Measurements from ENCODE around the gene SERPINA4. TPM values are rescaled to one million over a fixed set of nuclear protein-coding genes. Genes with fewer than 3 reads are reported as not detected.

Gene SERPINA4
- total RNA-seq, 1 donor from 2014 or later = not detected

DNA sequence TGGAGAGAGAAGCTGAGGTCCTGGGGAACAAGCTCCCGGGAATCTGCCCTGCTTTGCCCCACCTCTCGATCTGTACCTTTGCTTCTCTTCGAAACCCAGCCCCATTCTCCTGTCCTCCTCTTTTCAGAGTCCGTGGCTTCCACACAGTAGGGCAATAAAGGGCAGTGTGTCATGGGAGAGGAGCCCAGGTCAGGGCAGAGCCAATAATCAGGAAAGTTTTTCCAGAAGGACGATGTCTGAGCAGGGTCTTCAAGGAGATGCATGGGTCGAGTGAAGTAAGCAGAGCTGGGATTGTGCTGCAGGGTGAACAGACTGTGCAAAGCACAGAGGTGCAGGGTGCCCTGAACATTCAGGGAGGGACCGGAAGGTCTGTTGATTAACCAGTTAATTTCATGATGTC is 22.1 kb upstream of the SERPINA4 start:
- H3K27ac ChIP-seq (replicated peaks) = no peak overlapping the region
- no peak overlapping the region for H3K4me3 ChIP-seq
- intact Hi-C loops (cut with micrococcal nuclease) = no loop called here
- H3K4me1 ChIP-seq = peaks cover 9% of the 10 kb centered on the region
- DNase-seq = no peak
- H3K9me3 ChIP-seq (replicated peaks) = no peaks in the 10 kb centered on the region
- no peak for TF ChIP-seq CTCF (IDR thresholded peaks at IDR 0.05; ENCODE audit: borderline replicate concordance)
- H3K36me3 ChIP-seq = no peaks in the 10 kb centered on the region
- peaks cover 66% of the 10 kb centered on the region for H3K27me3 ChIP-seq (ENCODE audit: low read depth)

- H3K36me3 ChIP-seq = no peaks in the 10 kb centered on the region
- no peak for TF ChIP-seq CTCF (IDR thresholded peaks at IDR 0.05; ENCODE audit: borderline replicate concordance)
- H3K9me3 ChIP-seq (replicated peaks) = no peaks in the 10 kb centered on the region
Measured at GRCh38 chr14:94540031-94540794, 21.0 kb upstream of the SERPINA4 start.

DNA sequence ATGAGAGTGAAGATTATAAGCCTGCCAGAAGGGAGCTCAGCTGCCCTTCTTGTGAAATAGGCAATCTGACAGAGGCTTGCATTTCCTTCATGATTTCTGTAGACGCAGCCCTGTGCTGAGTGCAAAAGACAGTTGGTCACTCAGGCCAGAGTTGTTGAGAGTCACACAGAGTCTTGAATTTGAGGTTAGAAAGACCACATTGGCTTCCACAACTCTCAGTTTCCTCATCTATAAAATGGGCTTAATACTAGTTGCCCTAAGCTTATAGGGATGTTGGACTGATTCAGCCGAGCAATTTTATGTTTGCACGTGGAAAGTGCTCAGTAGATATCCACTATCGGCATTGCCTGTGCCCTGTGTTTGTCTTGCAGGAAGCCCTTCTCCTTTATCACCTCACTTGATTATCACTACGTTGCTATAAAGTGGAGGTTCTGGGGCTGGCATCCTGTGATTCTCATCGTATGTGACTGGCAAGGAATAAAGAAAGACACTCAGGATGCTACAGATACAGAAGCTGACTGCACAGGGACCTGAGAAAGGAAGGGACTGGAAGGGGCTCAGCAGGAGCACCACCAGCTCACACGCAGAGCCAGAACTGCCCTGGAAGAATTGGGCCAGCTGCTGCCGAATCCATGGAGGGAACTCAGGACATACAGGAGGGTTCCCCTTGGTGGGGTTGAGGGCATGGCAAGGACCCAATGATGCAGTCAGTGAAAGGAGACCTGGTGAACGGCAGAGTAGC is 19.8 kb upstream of the SERPINA4 start:
- DNase-seq = no peak
- intact Hi-C loops (cut with micrococcal nuclease) = no loop called here
- no peak overlapping the region for H3K4me3 ChIP-seq
- peaks cover 9% of the 10 kb centered on the region for H3K4me1 ChIP-seq
- no peak overlapping the region for H3K27ac ChIP-seq (replicated peaks)
- TF ChIP-seq CTCF (IDR thresholded peaks at IDR 0.05; ENCODE audit: borderline replicate concordance) = no peak
- no peaks in the 10 kb centered on the region for H3K36me3 ChIP-seq
- H3K27me3 ChIP-seq (ENCODE audit: low read depth) = peaks cover 66% of the 10 kb centered on the region
- peaks cover 4% of the 10 kb centered on the region for H3K9me3 ChIP-seq (replicated peaks)

More at GRCh38 chr14:94540031-94540794, 21.0 kb upstream of the SERPINA4 start:
- intact Hi-C loops (cut with micrococcal nuclease) = no loop called here
- Histone ChIP-seq H3K4me3 (no peak overlapping the region), H3K4me1 (peaks cover 9% of the 10 kb centered on the region), H3K27me3 (ENCODE audit: low read depth) (peaks cover 66% of the 10 kb centered on the region), H3K27ac (replicated peaks) (no peak overlapping the region)
- DNase-seq = no peak

- Histone ChIP-seq H3K4me3 (no peak overlapping the region), H3K9me3 (replicated peaks) (peaks cover 10% of the 10 kb centered on the region), H3K27me3 (ENCODE audit: low read depth) (peaks cover 66% of the 10 kb centered on the region), H3K27ac (replicated peaks) (no peak overlapping the region), H3K4me1 (peaks cover 9% of the 10 kb centered on the region), H3K36me3 (no peaks in the 10 kb centered on the region)
- no peak for TF ChIP-seq CTCF (IDR thresholded peaks at IDR 0.05; ENCODE audit: borderline replicate concordance)
- no peak for DNase-seq
- intact Hi-C loops (cut with micrococcal nuclease) = no loop called here
Measured at GRCh38 chr14:94542111-94542810, 19.0 kb upstream of the SERPINA4 start.

DNA sequence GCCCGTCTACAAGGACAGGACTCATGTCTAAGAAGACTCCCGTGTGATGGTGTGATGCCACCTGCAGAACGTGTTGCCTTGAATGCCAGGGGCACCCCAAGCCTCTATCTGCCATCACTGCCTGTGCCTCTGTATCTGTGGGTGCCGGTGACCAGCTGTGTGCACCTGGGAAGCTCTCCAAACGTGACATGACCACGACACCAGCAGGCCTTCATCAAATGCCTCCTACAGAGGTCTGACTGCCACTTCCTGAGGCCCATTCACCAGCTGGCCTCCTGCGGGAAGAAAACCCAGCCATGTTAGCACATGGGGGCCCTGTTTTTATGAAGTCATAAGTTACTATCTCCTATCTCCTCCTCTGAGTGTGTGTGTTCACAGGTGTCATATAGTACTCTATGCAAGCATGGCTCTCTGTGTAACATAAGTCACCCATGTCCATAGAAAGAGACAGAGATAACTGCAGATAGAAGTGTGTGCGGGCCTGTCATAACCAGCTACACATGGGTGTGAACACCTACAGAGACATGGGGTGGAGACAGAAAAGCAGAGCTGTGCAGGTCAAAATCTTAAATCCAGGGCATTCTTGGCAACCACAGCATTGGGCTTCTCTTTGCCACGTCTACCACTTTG is 18.3 kb upstream of the SERPINA4 start:
- H3K9me3 ChIP-seq (replicated peaks) = peaks cover 10% of the 10 kb centered on the region
- no peak overlapping the region for H3K27ac ChIP-seq (replicated peaks)
- no peak for TF ChIP-seq CTCF (IDR thresholded peaks at IDR 0.05; ENCODE audit: borderline replicate concordance)
- no peak overlapping the region for H3K4me3 ChIP-seq
- no peak for DNase-seq
- H3K27me3 ChIP-seq (ENCODE audit: low read depth) = peaks cover 61% of the 10 kb centered on the region
- peaks cover 9% of the 10 kb centered on the region for H3K4me1 ChIP-seq
- H3K36me3 ChIP-seq = no peaks in the 10 kb centered on the region
- intact Hi-C loops (cut with micrococcal nuclease) = no loop called here

Data from left ventricle myocardium inferior (tissue), 1 donor.